Breast epithelium (tissue), 4 donors: ENCODE data around the gene AGAP3. TPM values are rescaled to one million over a fixed set of nuclear protein-coding genes. Genes with fewer than 3 reads are reported as not detected.
"Not testable (repeated sequence)": the region's sequence is repeated elsewhere in the genome, so short reads cannot be mapped to it uniquely, and the experiment has no call there.

Experiments
- DNase-seq, 2 donors: peaks; one replicate each; pipeline ENCODE4 v3.0.0-alpha.2; 2019; ENCODE audit warnings: low spot score in 2 of 2
- H3K27ac ChIP-seq, 2 donors: fragments of 200-600 bp; sonication (generic) in 1 of 2; one replicate each; pipeline ENCODE4 v1.5.1; 2016 to 2019; ENCODE audit warnings: mild to moderate bottlenecking in 1 of 2
- H3K27me3 ChIP-seq, 2 donors: fragments of 200-600 bp; sonication (generic) in 1 of 2; one replicate each; pipeline versions ENCODE4 v1.5.1 to v1.6.0; 2017 to 2019; ENCODE audit warnings: control low read depth in 1 of 2, mild to moderate bottlenecking in 1 of 2
- H3K36me3 ChIP-seq: fragments of 200-600 bp; one replicate; pipeline ENCODE4 v1.5.1; 2019
- H3K4me1 ChIP-seq, 2 donors: fragments of 200-600 bp; sonication (generic); one replicate each; pipeline ENCODE4 v1.5.1; 2016 to 2019; ENCODE audit warnings: control low read depth in 1 of 2
- H3K4me3 ChIP-seq, 3 donors: fragments of 200-600 bp; sonication (generic); 1 replicate in 2 of 3; 2 replicates in 1 of 3; pipeline ENCODE4 v1.5.1; 2016 to 2019; ENCODE audit warnings: mild to moderate bottlenecking in 3 of 3, moderate library complexity in 2 of 3
- H3K9me3 ChIP-seq, 2 donors: fragments of 200-600 bp; sonication (generic) in 1 of 2; one replicate each; pipeline ENCODE4 v1.5.1; 2016 to 2019; ENCODE audit warnings: control low read depth in 1 of 2
- CTCF ChIP-seq, 3 donors: fragments of 450-650 bp; IDR thresholded peaks; one replicate each; pipeline ENCODE4 v1.5.1; 2016 to 2017; ENCODE audit warnings: antibody characterized with exemption in 3 of 3, mild to moderate bottlenecking in 3 of 3, moderate library complexity in 3 of 3
- POLR2A ChIP-seq: fragments of 450-650 bp; IDR thresholded peaks from one replicate; pipeline ENCODE4 v1.6.1; 2016; ENCODE audit warnings: antibody characterized with exemption, mild to moderate bottlenecking, moderate library complexity
- POLR2AphosphoS5 ChIP-seq, 3 donors: sonication (generic); formaldehyde crosslinking; IDR thresholded peaks; one replicate each; pipeline ENCODE4 v1.6.1; 2017; ENCODE audit warnings: antibody characterized with exemption in 3 of 3
- intact Hi-C: fragments of 100-400 bp; cut with DNase I; formaldehyde crosslinking; loops from one replicate; pipeline ENCODE4 v1.15.1; 2023; ENCODE audit warnings: low total_unique reads
- total RNA-seq, 3 donors: library from RNA; depleted of rRNA; stranded (reverse); fragments of >200 nt; gene quantifications; one replicate each; pipeline ENCODE4 v1.1.0, GENCODE V29; 2016

Gene AGAP3
- total RNA-seq = 10 to 100 TPM; 47.2 to 58.1 (median 55.1) TPM

- Histone ChIP-seq H3K4me3 (peak within 1 kb of the TSS; percentile 75 to 97 (median 76)), H3K9me3 (no peaks in the 10 kb centered on the region), H3K36me3 (no peaks in the 10 kb centered on the region), H3K4me1 (peaks cover 16 to 40% of the 10 kb centered on the region in 2 donors), H3K27me3 (no peaks in the 10 kb centered on the region), H3K27ac (peak within 1 kb of the TSS; percentile 93 to 96)
- intact Hi-C loops = no loop called here
- peak in 2 of 3 donors; percentile 57 to 72 for TF ChIP-seq POLR2AphosphoS5 (IDR thresholded peaks at IDR 0.05)
- TF ChIP-seq POLR2A = no peak
- DNase-seq = peak; percentile 66 to 84
These were observed at the start of gene AGAP3 for GRCh38 chr7:151085691-151086620. Gene AGAP3 (plus strand): TSS chr7:151086475. CDS start chr7:151086742, 267 bp downstream.

GRCh38 chr7:151038951-151039849 is 47.1 kb upstream of the AGAP3 start:
- H3K36me3 ChIP-seq = peaks cover 7% of the 10 kb centered on the region
- TF ChIP-seq POLR2A (no peak), CTCF (IDR thresholded peaks at IDR 0.05) (no peak), POLR2AphosphoS5 (IDR thresholded peaks at IDR 0.05) (peak in 1 of 3 donors; percentile 14)
- no peak for DNase-seq

DNA sequence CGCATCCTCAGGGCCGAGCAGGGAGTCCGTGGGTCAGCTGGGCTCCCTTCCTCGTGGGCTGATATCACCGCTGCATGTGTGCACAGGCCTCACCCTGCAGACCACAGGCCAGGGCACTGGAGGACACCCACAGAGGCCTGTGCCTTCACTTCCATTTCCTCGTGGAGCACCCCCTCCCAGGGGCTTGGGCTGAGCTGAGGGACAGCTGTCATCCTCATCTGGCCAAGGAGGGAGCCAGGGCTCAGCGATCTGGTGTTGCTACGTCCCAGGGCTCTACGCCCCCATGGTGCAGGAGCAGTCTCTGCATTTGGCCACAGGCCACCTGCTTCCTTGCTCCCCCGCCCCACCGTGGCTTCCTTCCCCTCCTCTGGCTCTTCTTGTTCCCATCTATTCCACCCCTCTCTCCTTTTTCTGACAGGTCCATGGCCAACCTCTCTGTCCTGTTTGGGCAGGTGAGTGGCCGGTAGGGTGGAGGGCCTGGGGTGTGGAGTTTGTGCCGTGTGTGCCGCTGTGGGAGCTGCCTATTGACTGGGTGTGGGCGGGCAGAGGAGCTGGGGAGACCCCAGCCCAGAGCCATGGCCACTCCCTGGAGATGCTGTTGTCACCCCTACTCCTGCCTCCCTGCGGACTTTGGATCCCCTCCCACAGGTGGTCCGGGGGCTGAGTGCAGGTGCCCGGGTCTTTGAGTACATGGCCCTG is 46.3 kb upstream of the AGAP3 start:
- Histone ChIP-seq H3K4me1 (no peaks in the 10 kb centered on the region), H3K36me3 (peaks cover 7% of the 10 kb centered on the region), H3K9me3 (no peaks in the 10 kb centered on the region), H3K27ac (peak overlapping the region in 1 of 2 donors; percentile 14), H3K4me3 (no peak overlapping the region), H3K27me3 (no peaks in the 10 kb centered on the region)
- no peak for TF ChIP-seq CTCF (IDR thresholded peaks at IDR 0.05)
- no peak for TF ChIP-seq POLR2A
- no peak for TF ChIP-seq POLR2AphosphoS5 (IDR thresholded peaks at IDR 0.05)
- DNase-seq = no peak
- intact Hi-C loops = no loop called here

More at GRCh38 chr7:151038951-151039849, 47.1 kb upstream of the AGAP3 start:
- intact Hi-C loops = no loop called here
- Histone ChIP-seq H3K27ac (peak overlapping the region in 1 of 2 donors; percentile 76), H3K9me3 (no peaks in the 10 kb centered on the region), H3K4me3 (no peak overlapping the region), H3K27me3 (no peaks in the 10 kb centered on the region), H3K4me1 (no peaks in the 10 kb centered on the region)

GRCh38 chr7:151040616-151041375 is 45.5 kb upstream of the AGAP3 start:
- TF ChIP-seq POLR2AphosphoS5 (IDR thresholded peaks at IDR 0.05) = no peak
- no peak for TF ChIP-seq CTCF (IDR thresholded peaks at IDR 0.05)
- Histone ChIP-seq H3K4me1 (no peaks in the 10 kb centered on the region), H3K27ac (no peak overlapping the region), H3K27me3 (no peaks in the 10 kb centered on the region), H3K36me3 (peaks cover 7% of the 10 kb centered on the region), H3K4me3 (no peak overlapping the region), H3K9me3 (no peaks in the 10 kb centered on the region)
- intact Hi-C loops = no loop called here
- DNase-seq = no peak

GRCh38 chr7:151043449-151043848 is 42.8 kb upstream of the AGAP3 start:
- H3K4me1 ChIP-seq, H3K27me3 ChIP-seq, DNase-seq, intact Hi-C loops, H3K27ac ChIP-seq, H3K36me3 ChIP-seq, H3K9me3 ChIP-seq, H3K4me3 ChIP-seq: not testable (repeated sequence)
